Left colon (tissue), 2 donors: ENCODE data around the gene PTPRR. TPM values are rescaled to one million over a fixed set of nuclear protein-coding genes. Genes with fewer than 3 reads are reported as not detected.

ENCODE experiments used
- ATAC-seq: fragments of 200-7000 bp; cut with Tn5 transposase; one replicate; pipeline ENCODE4 v1.9.1; 2020; ENCODE audit warnings: mild to moderate bottlenecking, moderate library complexity
- DNase-seq, 2 donors: peaks; one replicate each; pipeline ENCODE4 v3.0.0-alpha.2; 2020
- intact Hi-C, 2 donors: fragments of 100-400 bp; cut with DNase I in 1 of 2; cut with micrococcal nuclease in 1 of 2; formaldehyde crosslinking; loops; one replicate each; pipeline versions ENCODE4 v1.11.2 to v1.14.0; 2022; cut with DNase I, micrococcal nuclease
- total RNA-seq, 2 donors: library from RNA; stranded (reverse); fragmentation: NEBNext Ultra II Directional; extraction: Animal tissue kit (Norgen Biotek cat#: 25700); gene quantifications; one replicate each; pipeline ENCODE4 v1.2.1, GENCODE V29; 2021
- donor health status: DM: no; HTN: no; CAD: no.
- donor health status: DM: yes; HTN: yes; CAD: no.

Gene PTPRR
- total RNA-seq, 2 donors from 2014 or later: 13.1 to 48.8 TPM

DNA sequence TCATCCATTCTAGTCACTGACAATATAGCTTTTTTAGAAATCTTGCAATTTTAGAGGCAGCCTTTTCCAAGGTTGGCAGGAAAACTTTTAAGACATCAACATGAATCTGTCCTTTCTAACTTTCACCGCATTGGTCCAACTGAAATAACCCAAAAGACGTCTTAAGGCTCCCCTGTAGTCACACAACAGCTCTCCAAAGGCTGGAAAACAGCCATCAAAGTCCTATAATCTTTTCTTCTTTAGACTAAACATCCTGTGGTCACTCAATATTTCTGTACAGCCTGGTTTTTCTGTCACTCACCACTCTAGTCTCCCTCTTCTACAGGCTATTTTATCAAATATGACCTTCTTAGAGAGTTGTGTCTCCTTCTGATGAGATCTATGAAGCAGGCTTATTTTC is 278.8 kb downstream of the PTPRR start:
- no peak for ATAC-seq
- no peak for DNase-seq
- intact Hi-C loops: no loop called here

DNA sequence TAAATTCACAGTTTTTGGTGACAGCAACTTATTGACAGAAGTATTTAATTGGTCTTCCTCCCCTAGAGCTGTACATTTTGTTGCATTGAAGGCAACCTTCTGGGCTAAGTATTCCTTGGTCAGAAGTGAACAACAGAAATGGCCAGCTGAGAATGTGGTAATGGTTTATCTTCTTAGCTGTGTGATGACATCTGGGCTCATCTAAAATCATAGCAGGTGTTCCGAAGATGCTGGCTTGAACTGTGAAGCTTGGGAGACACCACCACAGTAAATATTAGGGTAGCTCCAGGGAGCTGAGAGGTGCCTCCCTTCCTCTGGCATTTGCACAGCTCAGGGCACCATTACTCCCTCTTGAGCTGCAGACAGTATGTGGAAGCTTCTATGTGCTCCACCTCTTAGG is 279.6 kb downstream of the PTPRR start:
- intact Hi-C loops: no loop called here
- no peak for ATAC-seq
- no peak for DNase-seq

DNA sequence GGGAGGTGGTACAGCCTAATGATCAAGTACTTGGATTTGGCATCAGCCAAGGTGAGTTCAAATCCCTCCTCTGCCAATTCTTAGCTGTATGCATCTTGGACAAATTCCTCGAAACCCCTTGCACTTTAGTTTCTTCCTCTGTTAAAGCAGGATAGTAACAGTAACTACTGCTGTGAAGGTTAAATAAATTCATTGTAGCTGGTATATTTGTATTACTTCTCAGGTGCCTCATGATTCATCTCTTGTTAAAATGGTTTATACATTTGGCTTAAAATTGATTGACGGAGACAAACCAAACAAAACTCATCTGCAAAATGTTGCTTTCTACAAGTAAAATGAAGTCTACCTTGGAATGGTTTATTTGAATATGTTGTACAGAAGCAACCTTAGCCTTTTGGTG is 281.0 kb downstream of the PTPRR start:
- intact Hi-C loops: no loop called here
- ATAC-seq: no peak
- DNase-seq: no peak

DNA sequence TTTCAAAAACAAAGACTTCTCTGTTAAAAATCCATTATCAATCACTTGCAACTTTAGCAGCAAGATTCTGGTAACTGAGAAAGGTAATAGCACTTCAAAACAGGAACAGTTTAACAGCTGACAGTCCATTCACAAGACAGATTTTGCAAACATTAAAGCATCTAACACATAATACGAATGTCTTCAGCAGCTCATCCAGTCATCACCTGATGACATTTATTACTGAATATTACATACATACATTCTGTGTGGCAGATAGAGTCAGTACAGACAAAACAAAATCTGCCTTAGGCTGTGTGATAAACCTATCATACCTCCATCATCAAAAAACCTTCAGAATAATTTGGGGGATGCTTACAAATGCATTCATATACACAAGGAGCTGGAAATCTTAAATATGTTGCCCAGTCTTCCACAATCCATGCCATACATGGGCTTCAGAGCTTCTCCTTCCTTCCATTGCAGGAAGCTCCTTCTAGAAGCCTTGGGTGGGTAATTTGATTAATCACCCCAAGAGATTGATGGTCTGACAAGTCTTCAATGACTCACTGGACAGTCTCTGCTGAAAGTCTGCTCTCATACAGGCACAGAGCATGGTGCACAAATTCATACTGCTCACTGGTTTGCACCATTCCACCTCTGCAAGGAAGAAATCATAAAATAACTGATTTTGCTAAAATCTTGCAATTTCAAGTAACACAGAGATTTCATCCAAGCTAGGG is 281.7 kb downstream of the PTPRR start:
- no peak for ATAC-seq
- intact Hi-C loops: no loop called here
- no peak for DNase-seq

DNA sequence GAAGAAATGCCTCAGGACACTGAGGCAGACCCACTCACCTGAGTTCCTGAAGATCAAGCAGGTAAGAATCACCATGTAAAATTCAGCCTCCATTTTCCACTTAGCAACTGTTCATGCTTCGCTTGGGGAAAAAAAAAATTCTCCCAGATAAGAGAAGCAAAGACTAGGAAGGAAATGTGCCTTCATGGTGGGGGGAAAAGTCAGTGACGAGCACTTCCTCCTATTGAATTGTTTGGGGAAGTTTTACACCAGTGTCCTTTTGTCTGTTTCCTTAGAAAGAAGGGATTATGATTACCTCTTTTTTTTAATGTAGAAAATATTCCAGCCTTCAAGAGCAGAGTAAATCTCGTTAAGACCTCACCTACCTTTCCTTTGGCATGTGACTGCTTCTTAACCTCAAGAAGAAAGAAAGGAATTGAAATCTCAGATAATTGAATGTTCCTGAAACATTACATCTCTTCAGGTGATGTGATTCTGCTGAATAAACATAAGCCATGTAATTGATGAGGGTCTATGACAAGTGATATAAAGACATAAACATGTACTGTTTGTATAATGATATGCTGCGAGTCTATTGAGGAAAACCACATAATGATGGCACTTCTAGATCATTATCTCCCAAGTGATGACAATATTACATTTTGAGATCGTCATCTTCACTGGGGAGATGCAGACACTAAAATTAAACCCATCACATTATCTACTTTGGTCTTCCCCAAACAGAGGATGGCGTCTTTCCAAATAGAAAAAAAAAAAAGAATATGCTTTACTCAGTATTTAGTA is 283.0 kb downstream of the PTPRR start, which contains the start of gene PTPRB:
PTPRB (minus strand) TSS at position 127 of the 783 bp plus-strand sequence; CDS start at position 93, 34 bp downstream.
- ATAC-seq (no peak), DNase-seq (no peak)
- intact Hi-C loops: no loop called here

DNA sequence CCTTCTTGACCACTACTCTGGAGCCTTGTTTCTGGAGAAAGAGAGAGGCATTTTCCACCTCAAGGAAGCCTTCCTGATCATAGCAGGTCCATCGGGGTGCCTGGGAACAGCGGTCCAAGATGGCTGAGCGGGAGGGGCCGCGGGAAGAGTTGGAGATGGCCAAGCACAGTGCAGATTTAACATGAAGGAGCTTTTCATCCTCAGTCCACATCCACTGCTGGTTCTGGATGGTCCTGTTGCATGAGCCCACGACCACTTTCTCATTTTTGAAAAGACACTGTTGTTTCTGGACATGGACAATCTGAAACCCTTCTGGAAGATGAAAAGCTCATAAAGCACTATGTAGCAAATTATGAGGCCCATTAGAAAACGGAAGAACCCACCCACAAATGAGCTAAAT is 284.8 kb downstream of the PTPRR start:
- DNase-seq: no peak
- ATAC-seq: no peak
- intact Hi-C loops: no loop called here

DNA sequence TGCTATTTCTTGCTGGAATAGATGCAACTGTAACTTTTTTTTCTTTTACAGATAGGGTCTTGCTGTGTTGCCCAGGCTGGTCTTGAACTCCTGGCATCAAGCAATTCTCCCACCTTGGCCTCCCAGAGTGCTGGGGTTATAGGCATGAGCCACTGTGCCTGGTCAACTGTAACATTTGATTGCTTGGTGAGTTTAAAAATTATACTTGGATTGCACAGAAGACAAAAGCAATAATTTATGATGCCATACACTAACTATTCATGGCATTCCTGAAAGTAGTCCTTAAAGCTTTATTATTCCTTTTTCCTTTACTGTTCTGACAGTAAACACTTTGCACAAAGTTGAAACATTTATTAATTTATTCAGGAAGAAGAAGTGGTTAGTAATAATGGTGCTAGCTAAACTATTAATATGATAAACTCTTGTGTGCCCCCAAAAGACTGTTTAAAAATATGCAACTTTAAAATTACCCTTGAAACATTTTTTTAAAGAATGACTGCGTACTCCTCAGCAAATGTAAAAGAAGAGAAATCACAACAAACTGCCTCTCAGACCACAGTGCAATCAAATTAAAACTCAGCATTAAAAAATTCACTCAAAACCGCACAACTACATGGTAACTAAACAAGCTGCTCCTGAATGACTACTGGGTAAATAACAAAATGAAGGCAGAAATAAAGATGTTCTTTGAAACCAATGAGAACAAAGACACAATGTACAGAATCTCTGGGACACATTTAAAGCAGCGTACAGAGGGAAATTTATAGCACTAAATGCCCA is 291.6 kb downstream of the PTPRR start:
- intact Hi-C loops: no loop called here
- no peak for ATAC-seq
- no peak for DNase-seq

DNA sequence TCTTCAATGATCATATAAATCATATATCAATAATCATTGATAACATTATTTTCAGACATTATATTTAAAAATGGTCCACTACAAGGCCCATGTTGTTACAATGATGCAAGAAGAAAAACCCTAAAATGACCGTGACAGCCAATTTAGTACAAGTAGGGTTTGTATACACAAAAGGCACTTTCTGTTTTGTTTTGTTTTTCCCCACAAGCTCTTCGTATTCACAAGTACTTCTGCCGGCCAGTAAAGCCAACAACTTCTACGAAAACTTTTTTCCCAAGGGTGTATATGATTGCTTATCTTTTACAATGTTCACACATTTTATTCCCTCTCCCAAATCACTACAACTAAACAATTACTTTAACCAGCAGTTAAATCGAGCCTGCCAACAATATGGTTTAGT is 292.9 kb downstream of the PTPRR start:
- ATAC-seq: no peak
- intact Hi-C loops: no loop called here

DNA sequence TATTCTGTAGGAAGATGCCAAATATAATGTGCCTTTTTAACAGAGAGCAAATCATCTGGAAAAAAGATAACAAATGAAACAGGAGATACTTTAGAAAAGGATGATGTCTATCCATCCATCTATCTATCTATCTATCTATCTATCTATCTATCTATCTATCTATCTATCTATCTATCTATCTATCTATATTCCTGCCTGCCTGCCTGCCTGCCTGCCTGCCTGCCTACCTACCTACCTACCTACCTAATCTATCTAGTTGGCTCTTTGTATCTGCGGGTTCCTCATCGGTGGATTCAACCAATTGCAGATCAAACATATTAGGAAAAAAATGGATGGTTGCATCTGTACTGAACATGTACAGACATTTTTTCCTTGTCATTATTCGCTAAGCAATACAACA is 294.4 kb downstream of the PTPRR start:
- intact Hi-C loops: no loop called here
- no peak for ATAC-seq

More for the DNA sequence above, 292.9 kb downstream of the PTPRR start:
- DNase-seq: no peak

DNA sequence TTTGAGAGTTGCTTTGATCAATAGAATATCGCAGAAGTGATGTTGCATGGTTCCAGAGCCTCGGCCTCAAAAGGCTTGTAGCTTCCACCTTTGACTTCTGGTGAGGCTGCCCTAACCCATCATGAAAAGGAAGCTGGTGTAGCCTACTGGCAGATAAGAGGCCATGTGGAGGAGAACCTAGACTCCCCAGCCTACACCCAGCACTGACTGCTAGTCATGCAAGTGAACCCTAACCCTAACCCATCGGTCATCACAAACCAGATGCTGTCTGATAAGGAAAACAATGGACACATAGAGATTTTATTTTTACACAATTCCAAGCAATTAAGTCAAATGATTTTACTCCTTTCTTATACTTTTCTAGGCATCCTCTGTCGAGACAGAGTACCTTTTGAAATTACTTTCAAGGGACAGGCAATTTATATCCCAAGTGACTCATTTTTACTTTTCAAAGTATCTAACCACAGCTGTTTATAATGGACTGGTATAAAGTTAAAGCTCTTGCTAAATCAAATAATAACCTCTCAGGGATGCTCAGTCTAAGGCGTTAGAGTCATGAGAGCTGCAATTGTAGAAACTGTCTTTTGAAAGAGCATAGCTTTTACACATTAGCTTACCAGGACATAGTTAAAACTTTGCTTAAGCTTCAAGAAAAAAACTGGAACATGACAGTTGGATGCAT is 300.9 kb downstream of the PTPRR start:
- ATAC-seq (no peak), DNase-seq (no peak)
- intact Hi-C loops: no loop called here

More for the DNA sequence above, 294.4 kb downstream of the PTPRR start:
- no peak for DNase-seq

DNA sequence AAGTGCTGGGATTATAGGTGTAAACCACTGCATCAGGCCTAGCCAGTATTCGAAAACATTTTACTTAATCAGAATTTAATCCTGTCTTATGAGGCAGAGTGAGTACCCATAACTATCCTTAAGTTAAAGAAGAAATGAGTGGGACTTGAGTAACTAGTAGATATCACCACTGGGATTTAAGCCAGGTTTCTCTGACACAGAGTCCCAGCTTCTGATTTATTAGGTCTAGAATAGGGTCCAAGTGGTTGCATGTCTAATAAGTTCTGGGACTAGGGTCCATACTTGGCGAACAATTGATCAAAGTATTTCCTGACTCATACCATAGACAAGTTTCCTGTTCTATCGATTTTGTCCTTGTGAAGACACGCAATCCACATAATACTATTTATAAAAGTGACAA is 302.2 kb downstream of the PTPRR start:
- intact Hi-C loops: no loop called here
- ATAC-seq (no peak), DNase-seq (no peak)

DNA sequence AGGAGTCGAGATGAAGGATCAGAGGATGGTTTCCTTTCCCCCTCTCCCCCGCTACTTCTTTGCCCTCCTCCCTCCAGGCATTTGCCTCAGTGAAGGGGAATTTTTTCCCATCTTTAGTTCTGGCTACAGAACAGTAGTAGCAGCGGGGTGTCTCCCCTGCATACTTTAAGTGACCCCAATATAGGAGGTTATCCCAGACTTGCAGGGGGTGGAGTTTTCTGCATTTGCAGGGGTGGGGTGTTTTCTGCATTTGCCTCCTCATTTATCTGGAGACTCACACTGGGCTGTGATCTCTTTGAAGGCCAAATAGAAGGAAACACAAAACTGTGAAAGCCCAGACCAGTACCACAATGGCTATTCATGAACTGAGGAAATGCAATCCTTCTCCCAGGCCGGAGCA is 303.1 kb downstream of the PTPRR start:
- ATAC-seq (no peak), DNase-seq (no peak)
- intact Hi-C loops: no loop called here

DNA sequence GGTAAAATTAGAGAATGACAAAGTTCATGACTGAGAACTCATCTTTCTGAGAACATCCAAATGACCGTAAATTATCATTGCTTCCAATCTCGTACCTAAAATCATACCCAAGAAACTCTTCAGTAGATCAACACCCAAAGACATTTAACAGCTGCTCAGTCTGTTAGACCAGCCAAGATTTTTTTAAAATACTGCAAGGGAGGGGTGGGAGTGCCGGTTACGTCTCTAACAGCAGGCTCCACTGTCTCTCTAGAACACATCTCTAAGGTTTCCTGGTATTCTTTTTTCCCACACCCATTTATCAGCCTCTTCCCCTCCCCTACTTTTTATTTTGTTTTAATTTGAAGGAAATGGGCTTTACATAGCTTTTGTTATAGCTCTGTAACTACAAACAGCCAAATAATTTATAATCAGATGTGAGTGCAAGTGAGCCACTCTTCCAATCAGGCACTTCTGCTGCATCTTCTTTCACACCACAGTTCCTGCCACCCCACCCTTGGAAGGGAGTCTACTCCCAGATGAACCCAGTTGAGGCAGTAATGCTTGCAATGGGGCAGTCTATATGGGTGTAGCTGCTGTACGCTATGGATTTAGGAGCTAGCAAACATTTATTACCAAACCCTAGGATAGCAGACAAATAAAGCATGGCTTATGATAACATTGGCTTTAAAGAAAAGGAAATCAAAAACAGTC is 305.2 kb downstream of the PTPRR start:
- no peak for DNase-seq
- intact Hi-C loops: no loop called here
- ATAC-seq: no peak

DNA sequence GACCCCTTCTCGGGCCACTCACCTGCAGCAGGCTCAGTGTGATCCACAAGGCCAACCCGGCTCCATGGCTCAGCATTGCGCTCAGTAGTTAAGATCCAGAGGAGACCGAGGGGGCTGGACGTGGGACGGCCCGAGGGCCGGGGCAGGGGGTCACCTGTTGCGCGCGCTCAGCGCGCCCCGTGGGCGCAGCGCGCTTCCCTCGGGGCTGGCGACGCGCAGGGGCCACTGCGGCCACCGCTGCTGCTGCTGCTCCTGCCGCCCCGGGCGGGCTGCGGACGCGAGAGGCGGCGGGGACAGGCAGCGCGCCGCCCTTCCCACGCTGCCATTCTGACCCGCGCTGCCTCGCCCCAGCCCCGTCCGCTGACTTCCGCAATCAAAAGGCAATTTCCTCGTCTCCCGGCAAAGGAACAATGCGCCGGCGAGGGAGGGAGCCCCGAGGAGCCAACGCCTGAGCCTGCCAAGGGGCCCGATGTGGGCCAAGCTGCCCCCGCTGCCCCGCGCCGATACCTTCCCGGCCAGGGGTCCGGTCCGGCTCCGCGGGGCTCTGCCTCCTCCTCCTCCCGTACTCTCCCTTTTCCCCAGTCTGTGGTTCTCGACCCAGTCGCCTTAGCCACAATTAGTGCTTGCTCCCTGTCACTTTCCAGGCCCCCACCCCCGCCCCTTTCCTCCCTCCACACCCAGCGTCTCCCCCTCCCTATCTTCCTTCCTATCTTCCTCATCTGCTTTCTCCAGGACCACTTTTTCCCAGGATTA is 310.6 kb downstream of the PTPRR start:
- ATAC-seq: peak; percentile 92
- peak; percentile 63 to 80 for DNase-seq
- intact Hi-C loops: no loop called here

DNA sequence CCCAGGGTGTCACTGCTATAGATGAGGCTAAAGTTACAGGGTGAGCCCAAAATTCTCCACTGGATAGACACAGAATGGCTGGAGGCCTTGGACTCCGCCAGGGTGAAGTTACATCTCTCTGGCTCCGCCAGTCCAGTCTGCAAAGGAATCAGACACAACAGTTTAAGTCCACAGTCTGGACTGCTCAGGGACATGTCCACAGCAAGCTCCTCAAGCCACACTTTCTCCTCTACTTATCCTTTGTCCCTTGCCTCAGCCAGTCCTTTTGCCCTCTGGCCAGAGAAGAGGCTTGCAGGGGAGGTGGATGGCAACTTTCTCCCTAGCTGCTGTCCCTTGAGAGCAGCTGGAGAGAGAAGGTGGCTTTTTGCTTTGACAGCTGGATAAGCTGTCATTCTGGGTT is 311.3 kb downstream of the PTPRR start:
- intact Hi-C loops: no loop called here
- ATAC-seq (peak; percentile 49), DNase-seq (peak in 1 of 2 donors; percentile 9)

DNA sequence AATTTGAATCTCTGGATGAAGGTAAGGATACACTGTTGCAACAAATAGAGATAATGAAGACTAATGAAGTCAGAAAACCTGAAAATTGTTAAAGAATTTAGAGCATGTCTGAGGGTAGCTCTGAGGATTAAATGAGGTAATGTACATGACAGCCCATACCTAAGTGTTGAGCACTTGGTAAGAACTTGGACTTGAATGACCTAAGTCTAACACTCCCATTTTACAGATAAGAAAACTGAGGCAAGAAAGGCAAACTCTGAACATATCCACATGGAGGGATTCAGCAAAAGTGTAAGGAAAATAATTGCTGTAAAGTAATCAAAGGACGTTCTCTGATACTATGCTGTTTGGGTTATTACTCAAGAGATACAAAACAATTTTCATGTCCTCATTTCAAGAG is 312.4 kb downstream of the PTPRR start:
- intact Hi-C loops: no loop called here
- DNase-seq: no peak
- ATAC-seq: no peak

DNA sequence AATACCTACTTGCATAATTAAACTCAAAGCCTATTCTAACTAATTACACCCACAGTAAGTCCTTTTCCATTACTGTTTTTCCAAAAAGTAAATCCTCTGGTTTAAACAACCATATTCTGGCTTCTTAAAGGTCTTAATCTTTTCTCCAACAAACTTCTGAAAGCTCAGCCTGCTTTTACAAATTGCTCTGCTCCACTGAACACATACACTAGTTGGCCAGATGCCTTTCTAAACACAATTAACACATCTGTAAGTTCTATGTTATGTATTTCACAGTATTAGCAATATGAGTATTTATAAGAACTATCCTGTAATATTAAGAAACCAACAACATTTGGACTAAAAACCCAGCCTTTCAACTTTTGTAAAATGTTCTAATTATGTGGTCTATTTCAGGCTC is 313.4 kb downstream of the PTPRR start:
- intact Hi-C loops: no loop called here
- ATAC-seq: no peak
- DNase-seq: no peak

DNA sequence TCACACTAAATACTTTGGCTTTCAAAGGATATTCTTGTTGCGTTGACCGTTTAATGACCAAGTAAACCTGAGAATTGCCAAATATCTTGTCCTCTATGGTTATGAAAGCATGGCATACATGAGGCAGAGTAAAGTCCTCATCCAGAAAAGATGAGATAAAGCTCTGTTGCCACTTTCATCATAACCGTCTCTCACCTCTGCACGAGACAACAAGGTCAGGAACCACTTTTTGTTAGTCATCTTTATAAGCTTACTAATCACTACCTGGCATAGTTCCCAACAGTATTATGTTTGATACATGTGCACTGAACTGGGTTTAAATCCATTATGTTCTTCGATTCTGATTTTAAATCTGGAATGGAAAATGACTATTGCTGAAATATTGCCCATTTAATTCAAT is 314.6 kb downstream of the PTPRR start:
- DNase-seq (no peak), ATAC-seq (no peak)
- intact Hi-C loops: no loop called here
